NT2/D1 (cell line): Measurements from ENCODE around the gene RPS6KC1.
"Not testable (repeated sequence)": the region's sequence is repeated elsewhere in the genome, so short reads cannot be mapped to it uniquely, and the experiment has no call there.

Source experiments
- YY1 ChIP-seq: IDR thresholded peaks from 2 replicates; pipeline ENCODE4 v1.6.1; 2011; ENCODE audit not compliant: insufficient read length, insufficient read depth
- ZNF274 ChIP-seq: IDR thresholded peaks from 2 replicates; pipeline ENCODE4 v1.6.1; 2011; ENCODE audit warnings: mild to moderate bottlenecking, low read depth, low read length

DNA sequence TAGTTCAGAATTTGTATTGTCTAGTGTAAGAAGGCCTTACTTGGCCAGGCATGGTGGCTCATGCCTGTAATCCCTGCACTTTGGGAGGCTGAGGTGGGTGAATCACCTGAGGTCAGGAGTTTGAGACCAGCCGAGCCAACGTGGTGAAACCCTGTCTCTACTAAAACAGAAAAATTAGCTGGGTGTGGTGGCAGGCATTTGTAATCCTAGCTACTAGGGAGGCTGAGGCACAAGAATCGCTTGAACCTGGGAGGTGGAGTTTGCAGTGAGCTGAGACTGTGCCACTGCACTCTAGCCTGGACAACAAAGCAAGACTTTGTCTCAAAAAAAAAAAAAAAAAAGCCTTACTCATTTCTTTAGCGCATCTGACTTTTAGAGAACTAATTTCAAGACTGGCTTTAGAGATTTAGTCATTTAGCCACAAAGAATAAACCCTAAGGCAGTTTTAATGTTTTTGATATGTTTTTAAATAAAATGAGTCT lies 66.7 kb downstream of the RPS6KC1 start:
- TF ChIP-seq ZNF274, YY1: not testable (repeated sequence)
